Measurements from ENCODE around the gene CBX6.

DNA sequence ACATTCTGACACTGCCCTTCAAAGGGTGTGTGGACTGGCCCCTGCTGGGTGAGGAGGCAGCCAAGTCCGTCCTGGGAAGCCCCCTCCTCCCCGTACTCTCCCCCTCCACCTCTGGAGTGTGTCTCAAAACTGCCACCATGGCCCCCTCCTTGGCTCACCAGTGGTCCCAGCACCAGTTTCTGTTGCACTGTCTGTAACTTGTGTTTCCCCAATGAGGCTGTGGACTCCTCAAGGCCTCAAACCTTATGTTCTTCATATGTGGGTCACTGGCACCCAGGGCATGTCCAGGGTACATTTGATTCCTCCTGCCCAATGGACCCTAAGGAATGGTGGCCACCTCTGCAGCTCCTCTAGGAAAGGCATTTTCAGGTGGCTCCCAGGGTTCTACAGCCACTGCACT is 21.6 kb downstream of the CBX6 start:
- TF ChIP-seq, protein P1, sequence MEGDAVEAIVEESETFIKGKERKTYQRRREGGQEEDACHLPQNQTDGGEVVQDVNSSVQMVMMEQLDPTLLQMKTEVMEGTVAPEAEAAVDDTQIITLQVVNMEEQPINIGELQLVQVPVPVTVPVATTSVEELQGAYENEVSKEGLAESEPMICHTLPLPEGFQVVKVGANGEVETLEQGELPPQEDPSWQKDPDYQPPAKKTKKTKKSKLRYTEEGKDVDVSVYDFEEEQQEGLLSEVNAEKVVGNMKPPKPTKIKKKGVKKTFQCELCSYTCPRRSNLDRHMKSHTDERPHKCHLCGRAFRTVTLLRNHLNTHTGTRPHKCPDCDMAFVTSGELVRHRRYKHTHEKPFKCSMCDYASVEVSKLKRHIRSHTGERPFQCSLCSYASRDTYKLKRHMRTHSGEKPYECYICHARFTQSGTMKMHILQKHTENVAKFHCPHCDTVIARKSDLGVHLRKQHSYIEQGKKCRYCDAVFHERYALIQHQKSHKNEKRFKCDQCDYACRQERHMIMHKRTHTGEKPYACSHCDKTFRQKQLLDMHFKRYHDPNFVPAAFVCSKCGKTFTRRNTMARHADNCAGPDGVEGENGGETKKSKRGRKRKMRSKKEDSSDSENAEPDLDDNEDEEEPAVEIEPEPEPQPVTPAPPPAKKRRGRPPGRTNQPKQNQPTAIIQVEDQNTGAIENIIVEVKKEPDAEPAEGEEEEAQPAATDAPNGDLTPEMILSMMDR (IDR thresholded peaks at IDR 0.05), result no peak
- no peak for TF ChIP-seq POLR2A (IDR thresholded peaks at IDR 0.05)
